Gastroesophageal sphincter (tissue), 4 donors: ENCODE results near the gene GTF3C1. TPM values are rescaled to one million over a fixed set of nuclear protein-coding genes. Genes with fewer than 3 reads are reported as not detected.

Experiments used
- ATAC-seq: fragments of 150-250 bp; one replicate; pipeline ENCODE4 v1.9.1; 2016; ENCODE audit warnings: mild to moderate bottlenecking, moderate library complexity
- H3K27ac ChIP-seq, 4 donors: fragments of 200-600 bp; sonication (generic) in 3 of 4; 1 replicate in 3 of 4; 2 replicates in 1 of 4; pipeline ENCODE4 v1.5.1; 2016 to 2019
- H3K27me3 ChIP-seq: fragments of 200-600 bp; sonication (generic); one replicate; pipeline ENCODE4 v1.5.1; 2019
- H3K36me3 ChIP-seq, 2 donors: fragments of 200-600 bp; sonication (generic); one replicate each; pipeline ENCODE4 v1.5.1; 2019; ENCODE audit warnings: control low read depth in 1 of 2
- H3K4me1 ChIP-seq, 3 donors: fragments of 200-600 bp; sonication (generic); 1 replicate in 2 of 3; 2 replicates in 1 of 3; pipeline ENCODE4 v1.5.1; 2016 to 2019; ENCODE audit warnings: control low read depth in 2 of 3
- H3K4me3 ChIP-seq, 2 donors: fragments of 200-600 bp; sonication (generic); one replicate each; pipeline ENCODE4 v1.5.1; 2019; ENCODE audit warnings: mild to moderate bottlenecking in 1 of 2, moderate library complexity in 1 of 2
- H3K9me3 ChIP-seq, 3 donors: fragments of 200-600 bp; sonication (generic); one replicate each; pipeline ENCODE4 v1.5.1; 2017 to 2019; ENCODE audit warnings: control low read depth in 2 of 3
- CTCF ChIP-seq, 4 experiments: fragments of 200-600 bp in 2 of 4; fragments of 450-650 bp in 2 of 4; sonication (generic) in 1 of 4; IDR thresholded peaks; one replicate each; pipeline ENCODE4 v1.5.1; 2017 to 2019; ENCODE audit warnings: antibody characterized with exemption in 4 of 4, mild to moderate bottlenecking in 2 of 4, moderate library complexity in 2 of 4
- EP300 ChIP-seq: sonication (generic); formaldehyde crosslinking; IDR thresholded peaks from one replicate; pipeline ENCODE4 v1.6.1; 2017; ENCODE audit warnings: antibody characterized with exemption, mild to moderate bottlenecking
- POLR2A ChIP-seq, 2 donors: fragments of 450-650 bp; IDR thresholded peaks; one replicate each; pipeline ENCODE4 v1.6.1; 2017; ENCODE audit warnings: antibody characterized with exemption in 2 of 2, mild to moderate bottlenecking in 2 of 2, moderate library complexity in 1 of 2
- POLR2AphosphoS5 ChIP-seq: sonication (generic); formaldehyde crosslinking; IDR thresholded peaks from one replicate; pipeline ENCODE4 v1.6.1; 2017; ENCODE audit warnings: antibody characterized with exemption
- WGBS, 2 donors: methylation state at CpG; one replicate each; pipeline ENCODE4 v1.1.5; 2018; ENCODE audit warnings: low coverage in 1 of 2; 5-methylcytosine and 5-hydroxymethylcytosine counted together
- total RNA-seq, 4 donors: library from RNA; depleted of rRNA; stranded (reverse); fragments of >200 nt; gene quantifications; one replicate each; pipeline ENCODE4 v1.1.0, GENCODE V29; 2016

Gene GTF3C1
- total RNA-seq, 4 donors from 2014 or later = 37.0 to 57.8 (median 49.1) TPM

- 46 to 47% methylated on average over 2 to 4 of the region's 10 CpGs for WGBS, 2 donors
Observed at GRCh38 chr16:27430923-27431484, 118.7 kb downstream of the GTF3C1 start.

GRCh38 chr16:27430512-27430911 lies 119.2 kb downstream of the GTF3C1 start:
- no peak for ATAC-seq
- Histone ChIP-seq H3K27me3 (peaks cover 68% of the 10 kb centered on the region), H3K4me1 (no peaks in the 10 kb centered on the region), H3K4me3 (no peak overlapping the region), H3K27ac (no peak overlapping the region), H3K9me3 (no peaks in the 10 kb centered on the region), H3K36me3 (no peaks in the 10 kb centered on the region)
- TF ChIP-seq POLR2A (IDR thresholded peaks at IDR 0.05) = no peak
- no peak for TF ChIP-seq CTCF (IDR thresholded peaks at IDR 0.05)
- TF ChIP-seq EP300 = no peak
- TF ChIP-seq POLR2AphosphoS5 = no peak
- WGBS, 2 donors = 78 to 80% methylated on average over 1 to 5 of the region's 7 CpGs

More at GRCh38 chr16:27430923-27431484, 118.7 kb downstream of the GTF3C1 start:
- TF ChIP-seq POLR2AphosphoS5 = no peak
- no peak for TF ChIP-seq EP300
- TF ChIP-seq CTCF (IDR thresholded peaks at IDR 0.05) = no peak
- TF ChIP-seq POLR2A (IDR thresholded peaks at IDR 0.05) = no peak
- H3K36me3 ChIP-seq = no peaks in the 10 kb centered on the region
- no peak for ATAC-seq
- H3K4me3 ChIP-seq = no peak overlapping the region
- H3K27me3 ChIP-seq = peaks cover 68% of the 10 kb centered on the region
- no peaks in the 10 kb centered on the region for H3K9me3 ChIP-seq
- no peak overlapping the region for H3K27ac ChIP-seq
- no peaks in the 10 kb centered on the region for H3K4me1 ChIP-seq

- no peak overlapping the region for H3K27ac ChIP-seq
- no peak for ATAC-seq
- H3K9me3 ChIP-seq = no peaks in the 10 kb centered on the region
- 50 to 67% methylated on average over 2 of the region's 16 CpGs for WGBS, 2 donors
- no peaks in the 10 kb centered on the region for H3K4me1 ChIP-seq
- no peak overlapping the region for H3K4me3 ChIP-seq
- peaks cover 68% of the 10 kb centered on the region for H3K27me3 ChIP-seq
- TF ChIP-seq POLR2AphosphoS5 = no peak
- H3K36me3 ChIP-seq = no peaks in the 10 kb centered on the region
Observed at GRCh38 chr16:27429981-27430441, 119.7 kb downstream of the GTF3C1 start.

- TF ChIP-seq EP300 (no peak), POLR2AphosphoS5 (no peak), POLR2A (IDR thresholded peaks at IDR 0.05) (no peak), CTCF (IDR thresholded peaks at IDR 0.05) (no peak)
- H3K27ac ChIP-seq = no peak overlapping the region
- H3K4me1 ChIP-seq = no peaks in the 10 kb centered on the region
- H3K36me3 ChIP-seq = no peaks in the 10 kb centered on the region
- H3K27me3 ChIP-seq = peaks cover 67% of the 10 kb centered on the region
- 73% methylated on average over 2 of the region's 11 CpGs; no CpG with 5 or more reads in 1 of the 2 donors for WGBS, 2 donors
- H3K9me3 ChIP-seq = no peaks in the 10 kb centered on the region
- H3K4me3 ChIP-seq = no peak overlapping the region
- ATAC-seq = no peak
Observed at GRCh38 chr16:27429330-27429871, 120.3 kb downstream of the GTF3C1 start.

GRCh38 chr16:27428026-27428785 lies 121.5 kb downstream of the GTF3C1 start:
- no peaks in the 10 kb centered on the region for H3K4me1 ChIP-seq
- peaks cover 0 to 1% (median 0%) of the 10 kb centered on the region in 3 donors for H3K9me3 ChIP-seq
- H3K4me3 ChIP-seq = no peak overlapping the region
- WGBS, 2 donors = no CpG with 5 or more reads among the region's 4 CpGs
- H3K27me3 ChIP-seq = peaks cover 60% of the 10 kb centered on the region
- no peak for ATAC-seq
- H3K27ac ChIP-seq = no peak overlapping the region
- H3K36me3 ChIP-seq = no peaks in the 10 kb centered on the region
- TF ChIP-seq EP300 (no peak), CTCF (IDR thresholded peaks at IDR 0.05) (no peak), POLR2A (IDR thresholded peaks at IDR 0.05) (no peak), POLR2AphosphoS5 (no peak)
